HG02885 (cell line): Measurements from ENCODE around the gene CPNE5.

ENCODE experiments used
- ATAC-seq: cut with Tn5 transposase; IDR thresholded peaks from one replicate; pipeline ENCODE4 v1.9.1; 2021; ENCODE audit warnings: mild to moderate bottlenecking; ENCODE audit not compliant: unreplicated experiment, poor library complexity

Gene CPNE5

GRCh38 chr6:36769676-36770499, 69.4 kb downstream of the CPNE5 start:
- ATAC-seq, result no peak

- ATAC-seq, result no peak
Observed at GRCh38 chr6:36769183-36769675, 70.0 kb downstream of the CPNE5 start.

- no peak for ATAC-seq
Observed at GRCh38 chr6:36766399-36766945, 72.8 kb downstream of the CPNE5 start.

GRCh38 chr6:36765594-36766398, 73.4 kb downstream of the CPNE5 start:
- peak; percentile 70 for ATAC-seq

GRCh38 chr6:36765190-36765589, 74.1 kb downstream of the CPNE5 start:
- no peak for ATAC-seq

GRCh38 chr6:36762123-36762522, 77.1 kb downstream of the CPNE5 start:
- ATAC-seq, result no peak

GRCh38 chr6:36760685-36761435, 78.4 kb downstream of the CPNE5 start:
- no peak for ATAC-seq

- peak; percentile 51 for ATAC-seq
Observed at GRCh38 chr6:36759148-36759759, 80.0 kb downstream of the CPNE5 start.

GRCh38 chr6:36758516-36759147, 80.6 kb downstream of the CPNE5 start:
- ATAC-seq, result no peak

- no peak for ATAC-seq
Observed at GRCh38 chr6:36757943-36758508, 81.2 kb downstream of the CPNE5 start.

GRCh38 chr6:36757206-36757605, 82.0 kb downstream of the CPNE5 start:
- ATAC-seq, result peak; percentile 31

- ATAC-seq, result no peak
Observed at GRCh38 chr6:36756786-36757185, 82.5 kb downstream of the CPNE5 start.

GRCh38 chr6:36755435-36756348, 83.6 kb downstream of the CPNE5 start:
- ATAC-seq, result peak; percentile 35

- ATAC-seq, result no peak
Observed at GRCh38 chr6:36754582-36755434, 84.4 kb downstream of the CPNE5 start.

- no peak for ATAC-seq
Observed at GRCh38 chr6:36753671-36754405, 85.4 kb downstream of the CPNE5 start.

- ATAC-seq, result no peak
Observed at GRCh38 chr6:36752886-36753506, 86.2 kb downstream of the CPNE5 start.
